Hematopoietic multipotent progenitor cell treated with erythropoietin and hydrocortisone succinate and interleukin-3 and kit ligand, for 6 days (in vitro differentiated cells): ENCODE measurements around the gene C19orf25.

Source experiments
- DNase-seq: peaks from one replicate; pipeline ENCODE4 v3.0.0-alpha.2; 2015

C19orf25 gene

DNA sequence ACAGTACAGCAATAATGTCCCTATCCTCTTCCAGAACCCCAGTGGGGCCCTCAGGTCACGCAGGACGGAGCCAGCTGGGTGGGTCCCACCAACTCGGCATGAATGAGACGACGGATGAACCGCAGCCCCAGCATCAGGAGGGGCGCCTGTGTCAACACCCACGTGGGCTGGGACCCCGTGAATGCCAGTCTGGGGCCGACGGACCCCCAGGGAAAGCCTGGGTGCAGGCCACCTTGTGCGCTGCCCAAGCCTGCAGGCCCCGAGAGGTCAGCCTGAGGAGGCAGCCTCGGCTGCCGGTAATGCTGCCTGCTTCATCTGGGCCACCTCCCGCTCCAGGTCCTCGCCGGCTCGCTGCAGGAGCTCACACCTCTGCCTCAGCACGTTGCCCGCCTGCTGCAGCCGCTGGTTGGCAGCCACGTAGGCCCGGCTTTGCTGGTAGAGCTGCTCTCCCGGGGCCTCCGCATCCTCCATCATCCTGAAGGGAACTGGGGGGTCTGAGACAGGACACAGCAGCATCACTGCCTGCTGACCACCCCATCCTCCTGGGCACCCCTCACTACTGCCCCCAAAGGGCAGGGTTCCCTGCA lies 4.2 kb downstream of the C19orf25 start:
- no peak for DNase-seq

GRCh38 chr19:1474011-1474764 lies 4.8 kb downstream of the C19orf25 start:
- DNase-seq: no peak

- DNase-seq: no peak
Observed at GRCh38 chr19:1473085-1473851, 5.7 kb downstream of the C19orf25 start.

GRCh38 chr19:1472231-1473084 lies 6.6 kb downstream of the C19orf25 start:
- DNase-seq: no peak

- DNase-seq: peak; percentile 46
Observed at GRCh38 chr19:1471515-1472160, 7.4 kb downstream of the C19orf25 start.

DNA sequence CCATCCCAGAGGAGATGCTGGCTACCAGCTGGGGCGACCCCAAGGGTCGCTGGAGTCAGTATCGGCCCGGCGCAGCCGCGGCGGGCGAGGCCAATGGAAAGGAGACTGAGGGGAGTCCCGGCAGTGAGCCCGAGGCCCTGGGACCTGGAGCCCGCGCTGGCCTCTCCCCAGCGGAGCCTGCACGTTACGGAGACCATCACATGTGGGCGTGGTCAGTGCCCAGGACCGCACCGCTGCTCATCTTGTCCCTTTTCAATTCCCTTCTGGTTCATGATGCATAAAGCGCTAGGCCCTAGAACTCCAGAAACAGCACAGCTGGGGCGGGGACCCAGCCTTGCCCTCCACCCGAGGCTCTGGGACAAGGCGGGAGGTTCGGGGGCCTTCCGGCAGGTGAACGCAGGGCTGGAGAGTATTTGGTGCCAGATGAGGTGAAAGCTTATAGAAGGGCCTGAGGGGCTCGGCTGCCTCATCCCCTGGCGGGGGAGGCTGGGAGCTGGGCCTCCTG lies 8.0 kb downstream of the C19orf25 start:
- DNase-seq: peak; percentile 62

GRCh38 chr19:1470305-1471009 lies 8.6 kb downstream of the C19orf25 start:
- peak; percentile 58 for DNase-seq

GRCh38 chr19:1470055-1470304 lies 9.0 kb downstream of the C19orf25 start:
- DNase-seq: no peak

- DNase-seq: no peak
Observed at GRCh38 chr19:1469255-1470054, 9.6 kb downstream of the C19orf25 start.

DNA sequence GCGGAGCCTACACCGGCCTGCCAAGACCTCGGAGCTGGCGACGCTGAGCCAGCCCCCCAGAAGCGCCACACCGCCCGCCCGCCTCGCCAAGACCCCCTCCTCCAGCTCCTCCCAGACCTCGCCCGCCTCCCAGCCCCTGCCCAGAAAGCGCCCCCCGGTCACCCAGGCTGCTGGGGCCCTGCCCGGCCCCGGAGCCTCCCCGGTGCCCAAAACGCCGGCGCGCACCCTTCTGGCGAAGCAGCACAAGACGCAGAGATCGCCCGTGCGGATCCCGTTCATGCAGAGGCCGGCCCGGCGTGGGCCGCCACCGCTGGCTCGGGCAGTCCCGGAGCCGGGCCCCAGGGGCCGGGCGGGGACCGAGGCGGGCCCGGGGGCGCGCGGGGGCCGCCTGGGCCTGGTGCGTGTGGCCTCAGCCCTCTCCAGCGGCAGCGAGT lies 10.2 kb downstream of the C19orf25 start:
- DNase-seq: peak; percentile 70

DNA sequence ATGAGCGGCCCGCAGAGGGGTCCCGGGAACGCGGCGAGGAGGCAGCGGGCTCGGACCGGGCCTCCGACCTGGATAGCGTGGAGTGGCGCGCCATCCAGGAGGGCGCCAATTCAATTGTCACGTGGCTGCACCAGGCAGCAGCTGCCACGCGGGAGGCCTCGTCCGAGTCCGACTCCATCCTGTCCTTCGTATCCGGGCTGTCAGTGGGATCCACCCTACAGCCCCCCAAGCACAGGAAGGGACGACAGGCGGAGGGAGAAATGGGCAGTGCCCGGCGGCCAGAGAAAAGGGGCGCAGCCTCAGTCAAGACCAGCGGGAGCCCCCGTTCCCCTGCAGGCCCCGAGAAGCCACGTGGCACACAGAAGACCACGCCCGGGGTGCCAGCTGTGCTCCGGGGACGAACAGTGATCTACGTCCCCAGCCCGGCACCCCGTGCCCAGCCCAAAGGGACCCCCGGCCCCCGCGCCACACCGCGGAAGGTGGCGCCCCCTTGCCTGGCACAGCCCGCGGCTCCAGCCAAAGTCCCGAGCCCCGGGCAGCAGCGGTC lies 10.7 kb downstream of the C19orf25 start:
- no peak for DNase-seq

GRCh38 chr19:1467490-1468273 lies 11.3 kb downstream of the C19orf25 start:
- DNase-seq: no peak

DNA sequence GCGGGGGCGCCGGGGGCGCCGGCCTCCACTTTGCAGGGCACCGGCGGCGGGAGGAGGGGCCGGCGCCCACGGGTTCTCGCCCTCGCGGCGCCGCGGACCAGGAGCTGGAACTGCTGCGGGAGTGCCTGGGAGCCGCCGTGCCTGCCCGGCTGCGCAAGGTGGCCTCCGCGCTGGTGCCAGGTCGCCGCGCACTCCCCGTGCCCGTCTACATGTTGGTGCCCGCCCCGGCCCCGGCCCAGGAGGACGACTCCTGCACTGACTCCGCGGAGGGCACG lies 11.9 kb downstream of the C19orf25 start:
- no peak for DNase-seq

DNA sequence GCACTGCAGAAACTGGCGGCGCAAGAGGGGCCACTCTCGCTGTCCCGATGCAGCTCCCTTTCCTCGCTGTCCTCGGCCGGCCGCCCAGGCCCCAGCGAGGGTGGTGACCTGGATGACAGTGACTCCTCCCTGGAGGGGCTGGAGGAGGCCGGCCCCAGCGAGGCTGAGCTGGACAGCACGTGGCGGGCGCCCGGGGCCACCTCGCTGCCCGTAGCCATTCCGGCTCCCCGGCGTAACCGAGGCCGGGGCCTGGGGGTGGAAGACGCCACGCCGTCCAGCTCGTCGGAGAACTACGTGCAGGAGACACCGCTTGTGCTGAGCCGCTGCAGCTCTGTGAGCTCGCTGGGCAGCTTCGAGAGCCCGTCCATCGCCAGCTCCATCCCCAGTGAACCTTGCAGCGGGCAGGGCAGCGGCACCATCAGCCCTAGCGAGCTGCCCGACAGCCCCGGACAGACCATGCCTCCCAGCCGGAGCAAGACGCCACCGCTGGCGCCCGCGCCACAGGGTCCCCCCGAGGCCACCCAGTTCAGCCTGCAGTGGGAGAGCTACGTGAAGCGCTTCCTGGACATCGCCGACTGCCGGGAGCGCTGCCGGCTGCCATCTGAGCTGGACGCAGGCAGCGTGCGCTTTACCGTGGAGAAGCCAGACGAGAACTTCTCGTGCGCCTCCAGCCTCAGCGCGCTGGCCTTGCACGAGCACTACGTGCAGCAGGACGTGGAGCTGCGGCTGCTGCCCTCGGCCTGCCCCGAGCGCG lies 12.4 kb downstream of the C19orf25 start:
- no peak for DNase-seq

DNA sequence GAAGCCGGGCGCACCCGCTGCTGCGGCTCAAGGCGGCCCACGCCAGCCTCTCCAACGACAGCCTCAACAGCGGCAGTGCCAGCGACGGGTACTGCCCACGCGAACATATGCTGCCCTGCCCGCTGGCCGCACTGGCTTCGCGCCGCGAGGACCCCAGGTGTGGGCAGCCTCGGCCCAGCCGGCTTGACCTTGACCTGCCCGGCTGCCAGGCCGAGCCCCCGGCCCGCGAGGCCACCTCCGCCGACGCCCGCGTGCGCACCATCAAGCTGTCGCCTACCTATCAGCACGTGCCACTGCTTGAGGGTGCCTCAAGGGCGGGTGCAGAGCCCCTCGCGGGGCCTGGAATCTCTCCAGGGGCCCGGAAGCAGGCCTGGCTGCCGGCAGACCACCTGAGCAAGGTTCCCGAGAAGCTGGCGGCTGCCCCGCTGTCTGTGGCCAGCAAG lies 13.0 kb downstream of the C19orf25 start:
- no peak for DNase-seq

DNA sequence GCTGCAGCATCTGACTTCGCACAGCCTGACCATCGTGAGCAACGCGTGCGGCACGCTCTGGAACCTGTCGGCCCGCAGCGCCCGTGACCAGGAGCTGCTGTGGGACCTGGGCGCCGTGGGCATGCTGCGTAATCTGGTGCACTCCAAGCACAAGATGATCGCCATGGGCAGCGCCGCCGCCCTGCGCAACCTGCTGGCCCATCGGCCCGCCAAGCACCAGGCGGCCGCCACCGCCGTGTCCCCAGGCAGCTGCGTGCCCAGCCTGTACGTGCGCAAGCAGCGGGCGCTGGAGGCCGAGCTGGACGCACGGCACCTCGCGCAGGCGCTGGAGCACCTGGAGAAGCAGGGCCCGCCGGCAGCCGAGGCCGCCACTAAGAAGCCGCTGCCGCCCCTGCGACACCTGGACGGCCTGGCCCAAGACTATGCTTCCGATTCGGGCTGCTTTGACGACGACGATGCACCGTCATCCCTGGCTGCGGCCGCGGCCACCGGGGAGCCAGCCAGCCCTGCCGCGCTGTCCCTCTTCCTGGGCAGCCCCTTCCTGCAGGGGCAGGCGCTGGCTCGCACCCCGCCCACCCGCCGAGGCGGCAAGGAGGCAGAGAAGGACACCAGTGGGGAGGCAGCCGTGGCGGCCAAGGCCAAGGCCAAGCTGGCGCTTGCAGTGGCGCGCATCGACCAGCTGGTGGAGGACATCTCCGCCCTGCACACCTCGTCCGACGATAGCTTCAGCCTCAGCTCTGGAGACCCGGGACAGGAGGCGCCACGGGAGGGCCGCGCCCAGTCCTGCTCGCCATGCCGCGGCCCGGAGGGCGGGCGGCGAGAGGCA lies 13.6 kb downstream of the C19orf25 start:
- DNase-seq: peak; percentile 78

DNA sequence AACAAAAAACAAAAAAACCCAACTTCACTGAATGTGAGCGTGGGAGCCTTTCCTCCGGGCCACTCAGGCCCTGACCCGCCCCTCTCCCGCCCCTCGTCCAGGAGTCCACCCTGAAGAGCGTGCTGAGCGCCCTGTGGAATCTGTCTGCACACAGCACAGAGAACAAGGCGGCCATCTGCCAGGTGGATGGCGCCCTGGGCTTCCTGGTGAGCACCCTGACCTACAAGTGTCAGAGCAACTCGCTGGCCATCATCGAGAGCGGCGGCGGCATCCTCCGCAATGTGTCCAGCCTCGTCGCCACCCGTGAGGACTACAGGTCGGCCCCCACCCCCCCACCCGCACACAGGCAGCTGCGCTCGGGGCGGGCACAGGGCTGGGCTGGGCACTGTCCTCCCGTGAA lies 17.2 kb downstream of the C19orf25 start:
- DNase-seq: no peak
